SW 1271 (cell line): ENCODE data around the gene POFUT2.

Experiments used
- DNase-seq, 2 experiments: peaks; one replicate each; lab custom pipeline; 2025; lab: John Stamatoyannopoulos, UW

Gene POFUT2

DNA sequence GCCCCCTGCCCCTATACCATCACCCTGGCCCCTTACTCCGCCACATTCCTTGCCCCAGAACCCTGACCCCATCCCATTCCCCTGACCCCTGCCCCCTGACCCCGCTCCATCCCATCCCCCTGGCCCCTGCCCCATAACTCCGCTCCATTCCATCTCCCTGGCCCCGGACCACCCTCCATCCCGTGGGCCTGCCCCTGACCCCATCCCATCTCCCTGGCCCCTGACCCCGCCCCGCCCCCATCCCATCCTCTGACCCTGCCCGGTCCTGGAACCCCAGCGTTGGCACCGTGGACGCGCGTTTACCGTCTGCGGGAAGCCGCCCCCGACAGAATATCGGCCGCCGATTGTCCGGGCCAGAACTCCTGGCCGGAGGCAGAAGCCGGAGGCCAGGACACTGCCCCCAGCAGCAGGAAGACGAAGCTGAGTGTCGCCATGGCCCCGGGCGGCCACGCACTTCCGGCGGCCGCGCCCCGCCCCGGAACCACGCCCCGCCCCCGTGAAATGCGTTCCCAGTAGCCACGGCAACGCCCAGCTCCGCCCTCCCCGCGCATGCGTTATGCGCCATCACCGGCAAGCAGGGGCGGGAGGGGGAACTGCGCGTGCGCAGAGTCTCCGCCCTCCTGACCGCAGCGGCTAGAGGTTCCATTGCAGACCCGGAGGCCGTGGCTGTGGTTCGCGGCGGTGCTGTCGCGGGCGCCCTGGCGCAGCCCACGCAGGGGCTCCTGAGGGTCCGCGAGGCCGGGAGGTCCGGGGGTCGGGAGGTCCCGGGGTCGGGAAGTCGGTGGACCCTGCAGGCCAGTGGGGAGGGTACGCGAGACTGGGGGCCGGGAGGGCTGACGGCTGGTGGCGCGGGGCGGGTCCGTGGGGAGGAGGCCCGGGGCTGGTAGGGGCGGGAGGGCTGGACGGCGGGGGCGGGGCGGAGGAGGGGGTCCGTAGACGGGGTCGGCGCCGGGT lies at the start of gene POFUT2:
POFUT2 (minus strand) TSS at position 458 of the 954 bp plus-strand sequence; CDS start at position 434, 24 bp downstream.
- DNase-seq = peak; percentile 48 to 73

DNA sequence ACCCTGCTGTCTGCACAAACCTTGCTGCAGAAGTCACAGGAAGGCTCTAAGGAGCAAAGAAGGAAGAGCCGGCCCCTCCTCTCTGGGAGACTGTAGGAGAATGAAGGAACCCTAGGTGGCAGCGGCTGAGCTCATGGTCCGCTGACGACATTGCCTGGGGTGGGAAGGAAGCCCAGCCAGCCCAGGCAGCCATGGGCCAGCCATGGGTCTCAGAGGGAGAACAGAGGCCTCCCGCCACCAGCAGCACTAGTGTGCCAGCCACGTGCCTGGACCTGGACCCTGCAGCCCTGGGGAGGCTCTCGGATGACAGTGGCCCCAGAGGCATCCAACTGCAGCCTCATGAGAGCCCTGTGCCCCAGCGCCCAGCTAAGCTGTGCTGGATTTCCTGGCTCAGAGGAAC lies 49.2 kb upstream of the POFUT2 start:
- DNase-seq = no peak

DNA sequence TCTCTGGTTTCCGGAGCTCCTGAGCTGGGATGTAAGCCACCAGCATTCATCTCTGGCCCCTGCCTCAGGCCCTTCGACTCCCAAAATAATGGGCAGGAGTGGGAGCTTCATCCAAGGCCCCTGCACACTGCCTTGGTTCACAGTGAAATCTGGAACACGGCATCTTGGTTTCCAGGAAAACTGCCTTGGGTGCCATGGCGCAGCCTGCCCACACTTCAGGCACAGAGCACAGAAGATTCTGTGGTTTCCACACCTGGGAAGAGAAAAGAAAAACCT lies 48.8 kb upstream of the POFUT2 start:
- DNase-seq = no peak

DNA sequence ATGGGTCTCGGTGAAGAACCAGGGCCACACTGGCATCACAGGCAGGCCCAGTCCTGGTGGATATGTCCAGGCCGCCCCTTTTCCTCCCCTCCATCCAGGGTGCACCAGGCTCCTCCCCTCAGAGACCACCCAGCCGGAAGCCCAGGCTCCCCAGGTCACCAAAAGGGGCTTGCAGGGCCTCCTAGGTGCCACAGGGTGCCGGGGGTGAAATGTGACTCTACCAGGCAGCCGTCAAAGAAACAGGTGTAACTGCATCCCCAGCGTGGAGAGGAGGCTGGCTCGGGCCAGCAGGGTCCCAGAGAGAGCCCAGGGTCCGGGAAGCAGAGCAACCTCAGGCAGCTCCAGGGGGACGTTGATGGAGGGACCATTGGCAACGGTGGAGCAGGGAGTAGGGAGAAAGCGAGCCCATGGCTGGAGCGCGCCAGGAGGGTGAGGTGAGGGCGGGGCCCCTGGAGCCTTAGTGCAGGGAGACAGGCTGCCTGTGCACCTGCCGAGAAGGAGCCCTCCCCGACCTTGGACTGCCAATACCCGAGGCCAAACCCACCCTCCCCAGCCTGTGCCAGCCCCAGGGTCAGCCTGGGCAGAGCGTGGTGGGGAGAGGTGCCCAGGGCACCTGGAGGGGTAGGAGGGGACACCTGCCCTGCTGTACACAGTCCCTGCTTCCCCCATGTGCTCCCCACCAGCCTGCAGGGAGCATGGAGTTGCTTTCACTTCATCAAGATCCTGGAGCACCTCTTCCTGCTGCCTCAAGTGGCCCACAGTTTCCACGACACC lies 48.3 kb upstream of the POFUT2 start:
- no peak for DNase-seq

- DNase-seq = no peak
Observed at GRCh38 chr21:45335151-45335760, 47.6 kb upstream of the POFUT2 start.

DNA sequence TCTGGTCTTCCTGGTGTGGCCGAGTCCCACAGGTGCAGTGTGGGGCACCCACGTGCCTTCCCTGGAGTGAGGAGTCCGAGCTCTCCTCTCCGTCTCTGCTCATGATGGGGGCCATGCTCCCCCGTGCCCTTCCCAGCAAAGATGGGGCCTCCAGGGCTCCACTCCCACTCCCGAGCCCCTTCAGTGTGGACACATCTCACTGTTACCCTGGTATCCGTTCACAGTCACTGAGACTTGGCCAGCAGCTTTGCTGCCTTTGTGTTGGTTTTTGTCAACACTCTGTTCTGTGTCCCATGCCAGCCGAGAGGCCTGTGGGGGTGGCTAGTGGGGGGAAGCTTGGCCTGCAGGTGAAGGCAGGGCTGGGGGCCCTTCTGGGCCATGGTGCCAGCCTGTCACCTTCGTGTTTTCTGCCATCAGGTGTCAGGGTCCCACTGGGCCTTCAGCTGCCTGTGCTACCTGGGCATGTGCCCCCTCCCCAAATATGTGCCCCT lies 46.9 kb upstream of the POFUT2 start:
- DNase-seq = no peak

DNA sequence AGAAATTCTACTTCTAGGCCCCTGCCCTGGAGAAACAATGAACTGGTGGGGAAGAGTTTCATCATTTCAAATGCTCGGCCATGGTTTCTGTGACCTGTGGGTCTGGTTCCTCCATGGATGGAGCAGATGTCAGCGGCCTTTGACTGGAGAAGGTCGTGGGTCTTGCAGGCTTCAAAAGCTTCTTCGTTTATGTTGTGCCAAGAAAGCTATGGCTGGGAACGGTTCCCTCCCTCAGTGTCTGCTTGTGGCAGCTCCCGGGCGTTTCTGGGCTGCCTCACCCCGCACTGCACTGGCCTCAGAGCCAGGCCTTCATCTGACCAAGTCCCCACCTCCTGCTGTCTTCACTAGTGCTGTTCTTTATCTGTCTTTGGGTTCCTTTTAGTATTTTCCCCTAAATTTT lies 46.4 kb upstream of the POFUT2 start:
- no peak for DNase-seq

DNA sequence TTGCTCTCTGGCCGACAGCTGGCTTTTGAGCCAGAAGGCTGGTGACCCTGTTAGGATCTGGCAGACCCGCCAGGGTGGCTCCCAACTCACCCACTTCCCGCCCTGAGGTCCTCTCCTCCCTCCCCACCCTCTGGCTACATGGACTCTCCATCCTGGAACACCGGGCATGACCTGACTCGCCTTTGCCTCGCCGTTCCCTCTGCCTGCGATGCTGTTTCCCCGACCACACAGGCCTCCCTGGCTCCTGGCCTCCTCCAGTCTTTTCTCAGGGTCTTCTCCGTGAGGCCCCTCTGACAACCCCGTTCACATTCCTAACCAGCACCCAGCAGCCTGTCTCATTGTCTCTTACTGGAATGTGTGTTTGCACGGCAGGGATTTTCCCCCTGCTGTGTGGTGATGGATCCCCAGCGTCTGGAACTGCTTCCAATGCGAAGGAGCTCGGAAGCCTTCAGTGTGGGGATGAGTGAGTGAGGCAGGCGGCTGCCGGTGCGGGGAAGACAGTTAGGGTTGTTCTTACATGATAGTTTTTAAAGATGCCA lies 46.0 kb upstream of the POFUT2 start:
- no peak for DNase-seq

DNA sequence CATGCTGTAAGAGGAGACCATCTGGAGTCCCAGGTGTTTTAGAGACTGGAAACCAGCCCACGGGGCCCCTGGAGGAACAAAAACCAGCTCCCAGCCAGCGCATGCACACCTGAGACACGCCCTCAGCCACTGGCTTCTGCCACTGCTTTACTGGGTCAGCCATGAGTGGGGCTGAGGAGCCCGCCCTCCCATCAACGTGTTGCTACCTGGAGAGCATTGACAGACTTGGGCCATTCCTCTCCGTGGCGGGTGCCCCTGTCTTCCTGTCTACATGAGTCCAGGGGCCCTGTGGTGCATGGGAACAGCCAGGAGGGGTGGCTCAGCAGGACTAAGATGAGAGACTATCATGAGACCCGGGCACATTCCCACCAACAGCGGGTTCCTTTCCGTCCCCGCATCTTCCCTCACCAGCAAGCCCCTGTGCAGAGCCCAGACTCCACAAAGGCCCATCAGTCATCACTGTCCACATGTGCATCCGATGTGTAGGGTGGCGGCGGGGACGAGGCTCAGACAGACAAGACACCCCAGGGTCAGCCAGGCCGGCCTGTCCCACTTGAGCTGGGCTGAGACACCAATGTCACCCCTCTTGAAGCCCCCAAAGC lies 45.4 kb upstream of the POFUT2 start:
- DNase-seq = no peak

DNA sequence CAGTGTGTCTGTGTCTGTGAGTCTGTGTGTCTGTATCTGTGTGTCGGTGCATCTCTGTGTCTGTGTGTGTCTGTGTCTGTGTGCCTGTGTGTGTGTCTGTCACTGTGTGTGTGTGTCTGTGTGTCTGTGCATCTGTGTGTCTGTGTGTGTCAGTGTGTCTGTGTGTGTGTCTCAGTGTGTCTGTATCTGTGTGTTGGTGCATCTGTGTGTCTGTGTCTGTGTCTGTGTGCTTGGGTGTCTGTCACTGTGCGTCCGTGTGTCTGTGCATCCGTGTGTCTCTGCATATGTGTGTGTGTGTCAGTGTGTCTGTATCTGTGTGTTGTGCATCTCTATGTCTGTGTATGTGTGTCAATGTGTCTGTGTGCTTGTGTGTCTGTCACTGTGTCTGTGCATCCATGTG lies 44.7 kb upstream of the POFUT2 start:
- no peak for DNase-seq

GRCh38 chr21:45331531-45332147 lies 43.9 kb upstream of the POFUT2 start:
- DNase-seq = no peak

DNA sequence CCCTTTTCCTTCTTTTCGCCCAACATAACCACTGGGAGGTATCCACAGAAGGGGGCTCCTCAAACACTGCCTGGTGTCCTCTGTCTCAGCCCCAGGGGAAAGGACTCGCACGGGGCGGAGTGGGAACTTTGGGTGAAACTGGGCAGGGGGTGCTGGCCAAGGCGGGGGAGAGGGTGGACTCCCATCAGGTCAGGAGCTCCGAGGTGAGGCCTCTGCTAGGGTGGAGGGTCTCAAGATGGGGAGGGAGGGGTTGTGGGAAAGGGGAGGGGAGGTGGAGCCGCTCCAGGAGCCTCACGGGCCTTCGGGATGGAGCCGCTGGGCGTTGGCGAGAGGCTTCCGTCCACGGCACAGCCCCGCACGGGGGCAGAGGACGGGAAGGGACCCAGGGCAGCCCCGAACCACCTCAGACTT lies 43.2 kb upstream of the POFUT2 start:
- DNase-seq = no peak

GRCh38 chr21:45330075-45330781 lies 42.5 kb upstream of the POFUT2 start:
- DNase-seq = peak in 1 of 2 experiments; percentile 20

- DNase-seq = no peak
Observed at GRCh38 chr21:45329261-45330074, 41.8 kb upstream of the POFUT2 start.

DNA sequence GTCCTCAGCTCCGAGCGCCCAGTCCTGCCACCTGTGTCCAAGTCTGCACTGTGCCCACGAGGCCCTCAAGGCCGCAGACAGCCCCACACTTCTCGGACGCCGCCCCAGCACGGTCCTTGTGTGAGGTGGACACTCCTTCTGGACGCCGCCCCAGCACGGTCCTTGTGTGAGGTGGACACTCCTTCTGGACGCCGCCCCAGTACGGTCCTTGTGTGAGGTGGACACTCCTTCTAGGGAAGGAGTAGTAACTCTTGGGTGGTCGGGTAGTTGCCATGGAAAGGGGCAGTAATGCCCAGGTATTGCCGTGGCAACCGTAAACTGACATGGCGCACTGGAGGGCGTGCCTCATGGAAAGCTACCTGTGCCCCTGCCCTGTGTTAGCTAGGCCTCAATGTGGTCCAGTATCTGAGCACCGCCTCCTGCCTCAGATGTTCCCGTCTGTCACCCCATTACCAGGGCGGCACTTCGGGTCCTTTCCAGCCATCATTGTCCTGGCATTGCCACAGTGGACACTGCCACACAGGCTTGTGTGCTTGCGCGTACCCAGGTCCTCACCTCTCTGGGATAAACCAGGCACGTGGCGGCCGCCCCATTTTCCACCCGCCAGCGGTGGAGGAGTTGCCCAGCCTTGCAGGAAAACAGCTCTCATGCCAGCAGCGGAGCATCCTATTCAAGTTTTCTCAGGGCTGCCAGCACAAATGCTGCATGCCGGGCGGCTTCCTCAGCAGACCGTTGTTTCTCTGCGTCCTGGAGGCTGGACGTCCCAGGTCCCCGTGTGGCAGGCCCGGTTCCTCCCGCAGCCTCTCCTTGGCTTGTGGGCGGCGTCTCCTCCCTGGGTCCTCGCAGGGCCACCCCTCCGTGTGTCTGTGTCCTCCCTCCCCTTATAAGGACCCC lies 40.8 kb upstream of the POFUT2 start:
- no peak for DNase-seq

GRCh38 chr21:45327441-45328197 lies 39.9 kb upstream of the POFUT2 start:
- no peak for DNase-seq

DNA sequence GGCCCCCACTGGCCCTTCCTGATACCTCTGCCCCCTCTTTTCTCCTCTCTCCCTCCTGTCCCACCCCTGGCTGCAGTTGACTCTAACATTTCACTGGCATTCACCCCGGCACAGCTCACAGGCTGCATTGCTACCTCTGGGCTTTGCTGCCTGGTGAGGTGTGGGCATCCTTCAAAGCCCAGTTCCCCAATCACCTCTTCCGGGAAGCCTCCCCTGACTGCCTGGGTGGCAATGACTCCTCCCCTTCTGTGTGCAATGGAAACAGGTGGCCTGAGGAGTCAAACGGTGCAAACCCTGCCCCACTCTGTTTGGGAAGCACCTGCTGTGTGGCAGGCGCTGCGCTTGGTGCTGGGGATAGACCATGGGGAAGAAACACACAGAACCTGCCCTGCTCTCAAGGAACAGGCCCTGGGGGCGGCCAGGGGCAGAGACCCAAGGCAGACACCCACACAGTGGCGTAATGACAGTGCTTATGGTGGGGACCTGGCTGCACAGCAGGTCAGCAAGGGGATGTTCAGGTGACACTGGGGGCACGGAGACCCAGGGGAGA lies 39.3 kb upstream of the POFUT2 start:
- no peak for DNase-seq
